H1 (cell line): ENCODE results near the gene PDZD2. TPM values are rescaled to one million over a fixed set of nuclear protein-coding genes. Genes with fewer than 3 reads are reported as not detected.

Experiments
- CHD1 ChIP-seq: IDR thresholded peaks from 2 replicates; pipeline ENCODE4 v1.6.1; 2012; ENCODE audit warnings: low read depth, low read length, improper control_type of control experiment
- CHD2 ChIP-seq: IDR thresholded peaks from 2 replicates; pipeline ENCODE4 v1.6.1; 2012; ENCODE audit warnings: low read length, improper control_type of control experiment
- CHD7 ChIP-seq: fragments of 300-600 bp; sonication (generic); IDR thresholded peaks from 2 replicates; pipeline ENCODE4 v1.7.1; 2012; ENCODE audit warnings: low read length, moderate library complexity, mild to moderate bottlenecking, inconsistent platforms; ENCODE audit not compliant: insufficient replicate concordance
- KDM5A ChIP-seq: fragments of 200-600 bp; IDR thresholded peaks from 2 replicates; pipeline ENCODE4 v1.7.1; 2012; ENCODE audit warnings: mild to moderate bottlenecking, low read length, inconsistent platforms, mixed read lengths
- NRF1 ChIP-seq: IDR thresholded peaks from 2 replicates; pipeline ENCODE4 v1.6.1; 2011; ENCODE audit warnings: mild to moderate bottlenecking, low read depth, low read length, improper control_type of control experiment
- polyA plus RNA-seq, 7 experiments: library from polyadenylated mRNA; depleted of rRNA in 3 of 7; stranded (reverse) in 5 of 7; unstranded in 2 of 7; fragments of >200 nt in 5 of 7; fragments of 200-250 nt in 2 of 7; gene quantifications; 1 replicate in 5 of 7; 2 replicates in 1 of 7; 4 replicates in 1 of 7; pipeline versions ENCODE4 v1.2.1 to v1.2.3, GENCODE V29; 2011 to 2013; ENCODE audit warnings: missing spikeins in 2 of 7, mixed read lengths in 2 of 7
- total RNA-seq: library from RNA; stranded (reverse); fragmentation: NEBNext Ultra II Directional; extraction: Animal tissue kit (Norgen Biotek cat#: 25700); gene quantifications from 2 replicates; pipeline ENCODE4 v1.2.1, GENCODE V29; 2021

The PDZD2 gene
- total and polyA plus RNA-seq, 2 of the 8 experiments (the other 6 are each of a cell fraction or from before 2014, with no cell fraction given): 1.2 to 6.8 TPM

GRCh38 chr5:32000731-32001130 is 361.8 kb downstream of the PDZD2 start (continued):
- no peak for TF ChIP-seq CHD7
- TF ChIP-seq KDM5A: no peak
- no peak for TF ChIP-seq CHD2
- TF ChIP-seq NRF1: no peak
- no peak for TF ChIP-seq CHD1
